NOMO-1 (cell line): ENCODE data around the gene RHCG.

ENCODE experiments used
- DNase-seq, 2 experiments: peaks; one replicate each; lab custom pipeline; 2025; ENCODE audit not compliant: unreplicated experiment in 2 of 2; lab: John Stamatoyannopoulos, UW

RHCG gene

DNA sequence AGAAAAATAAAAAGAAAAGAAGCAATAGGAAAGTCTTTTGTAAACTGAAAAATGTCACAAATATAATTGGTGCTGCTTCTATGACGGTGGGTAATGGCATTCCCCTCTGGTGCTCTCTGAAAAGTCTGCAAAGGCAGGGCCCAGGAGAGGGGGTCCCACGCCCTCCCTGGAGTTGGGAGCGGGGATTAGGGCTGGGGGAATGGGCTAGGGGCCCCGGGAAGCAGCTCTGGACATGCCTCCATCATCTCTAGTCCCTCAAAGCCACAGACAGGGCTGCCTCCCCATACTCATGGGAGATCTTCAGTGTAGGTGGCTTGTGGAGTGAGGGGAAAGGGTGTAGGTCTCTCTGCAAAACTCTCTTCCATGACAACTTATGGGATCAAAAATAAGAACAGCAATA is 7.8 kb upstream of the RHCG start:
- DNase-seq: no peak

DNA sequence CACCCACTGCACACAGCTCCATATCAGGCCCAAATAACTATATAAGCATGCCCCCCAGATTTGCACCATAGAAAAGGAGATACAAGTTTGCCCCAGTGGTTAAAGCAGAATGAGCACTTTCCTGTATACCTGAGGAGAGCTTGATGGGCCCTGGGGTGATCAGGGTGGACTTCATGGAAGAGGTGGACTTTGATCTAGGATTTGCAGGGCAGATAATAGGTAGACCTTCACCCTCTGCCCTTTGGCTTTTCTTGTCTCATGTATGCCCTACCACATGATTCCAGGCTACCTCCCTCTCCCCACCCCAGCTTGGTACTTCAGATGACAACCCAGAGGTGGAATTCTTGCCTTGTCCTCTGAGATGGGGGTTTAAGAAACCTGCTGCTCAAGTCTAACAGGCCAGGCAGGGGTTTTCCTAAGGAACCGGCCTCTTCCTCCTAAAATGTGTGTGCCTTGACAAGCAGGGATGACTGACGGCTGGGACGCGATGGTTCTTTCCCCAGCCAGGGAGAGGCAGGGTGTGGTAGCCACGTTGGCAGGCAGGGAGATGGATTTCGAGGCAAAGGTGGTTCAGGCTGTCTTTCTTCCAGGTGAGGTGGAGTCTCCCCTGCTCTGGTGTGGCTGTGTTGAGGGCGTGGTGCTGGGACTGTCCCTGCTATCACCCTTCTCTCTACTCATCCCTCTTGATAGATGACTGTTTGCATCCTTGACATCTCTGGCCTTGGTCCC is 6.6 kb upstream of the RHCG start:
- no peak for DNase-seq

DNA sequence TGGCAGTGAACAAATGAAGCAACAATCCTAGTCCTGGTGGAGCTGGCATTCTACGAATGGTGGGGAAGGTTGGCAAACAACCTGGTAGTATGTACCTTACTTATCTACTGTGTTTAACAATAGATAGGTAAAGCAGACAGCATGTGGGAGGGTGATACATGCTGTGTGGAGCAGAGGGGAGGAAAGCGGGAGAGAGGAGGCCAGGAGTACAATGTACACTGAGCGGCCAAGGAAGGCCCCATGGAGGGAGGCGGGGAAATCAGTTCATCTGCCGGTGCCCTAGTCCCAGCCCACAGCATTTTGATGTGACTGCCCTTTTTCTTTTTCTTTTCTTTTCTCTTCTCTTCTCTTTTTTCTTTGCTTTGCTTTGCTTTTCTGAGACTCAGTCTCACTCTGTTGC is 5.3 kb upstream of the RHCG start:
- DNase-seq: no peak

DNA sequence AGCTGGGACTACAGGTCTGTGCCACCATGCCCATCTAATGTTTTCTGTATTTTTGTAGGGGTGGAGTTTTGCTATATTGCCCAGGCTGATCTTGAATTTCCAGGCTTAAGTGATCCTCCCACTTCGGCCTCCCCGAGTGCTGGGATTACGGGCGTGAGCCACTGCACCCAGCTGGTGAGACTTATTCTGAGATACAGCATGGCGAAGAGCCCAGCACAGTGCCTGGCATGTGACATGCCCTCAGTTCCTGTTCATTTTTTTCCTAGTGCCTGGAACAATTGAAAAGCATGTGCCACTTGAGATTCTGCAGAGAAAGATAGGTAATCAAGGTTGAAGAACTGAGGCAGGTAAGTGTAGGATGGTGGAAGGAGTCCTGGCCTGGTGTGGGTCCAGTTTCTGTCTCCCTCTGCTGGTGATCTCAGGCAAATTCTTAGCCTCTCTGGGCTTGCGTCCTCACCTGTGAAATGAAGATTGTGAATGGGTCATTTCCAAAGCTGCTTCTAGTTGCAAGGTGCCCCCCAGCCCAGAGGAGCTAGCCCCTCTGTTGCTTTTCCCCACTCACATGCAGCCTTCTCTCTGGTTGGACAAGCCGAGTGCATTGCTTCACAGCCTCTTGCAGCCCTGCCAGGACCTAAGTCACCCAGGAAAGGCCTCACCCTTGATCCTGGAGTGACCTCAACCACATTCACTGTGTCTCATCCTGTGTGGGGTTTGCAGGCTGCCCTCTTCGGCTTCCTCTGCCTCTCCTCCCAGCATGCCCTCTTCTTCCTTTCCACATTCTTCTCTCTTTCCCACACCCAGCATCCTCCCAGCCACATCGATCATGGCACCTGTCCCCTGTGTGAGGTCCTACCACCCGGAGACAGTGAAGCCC is 4.3 kb upstream of the RHCG start:
- DNase-seq: no peak

DNA sequence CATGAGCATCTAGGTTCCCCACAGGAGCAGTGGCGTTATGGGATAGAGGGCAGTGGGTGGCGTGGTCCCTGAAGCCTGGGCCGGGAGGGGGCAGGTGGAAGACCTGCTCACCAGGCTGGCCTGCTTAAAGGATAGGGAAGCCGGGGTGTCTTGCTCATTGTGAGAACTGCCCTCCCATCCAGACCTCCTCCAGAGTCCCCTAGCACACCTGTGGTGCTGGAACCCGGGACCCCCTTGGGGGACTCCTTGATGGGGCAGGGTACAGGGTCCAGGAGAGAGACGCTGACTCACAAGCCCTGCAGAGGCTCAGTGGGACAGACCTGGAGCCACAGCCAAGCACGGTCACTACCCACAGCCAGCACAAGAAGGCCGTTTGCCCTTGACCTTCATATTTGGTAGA is 2.8 kb upstream of the RHCG start:
- no peak for DNase-seq

DNA sequence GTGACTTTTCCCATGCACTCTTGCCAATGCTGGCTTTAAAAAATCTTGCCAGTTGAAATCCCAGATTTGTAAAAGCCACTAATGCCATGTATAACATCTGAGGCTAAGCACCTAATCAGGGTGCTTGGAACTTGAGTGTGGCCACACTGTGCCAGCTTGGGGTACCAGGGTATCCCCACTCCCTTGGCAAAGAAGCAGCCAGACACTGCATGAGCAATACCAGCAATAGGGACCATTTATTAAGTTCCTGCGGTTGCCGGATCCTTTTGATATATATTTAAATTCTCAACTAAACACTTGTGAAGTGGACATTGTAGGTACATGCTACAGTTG is 2.2 kb upstream of the RHCG start:
- no peak for DNase-seq

DNA sequence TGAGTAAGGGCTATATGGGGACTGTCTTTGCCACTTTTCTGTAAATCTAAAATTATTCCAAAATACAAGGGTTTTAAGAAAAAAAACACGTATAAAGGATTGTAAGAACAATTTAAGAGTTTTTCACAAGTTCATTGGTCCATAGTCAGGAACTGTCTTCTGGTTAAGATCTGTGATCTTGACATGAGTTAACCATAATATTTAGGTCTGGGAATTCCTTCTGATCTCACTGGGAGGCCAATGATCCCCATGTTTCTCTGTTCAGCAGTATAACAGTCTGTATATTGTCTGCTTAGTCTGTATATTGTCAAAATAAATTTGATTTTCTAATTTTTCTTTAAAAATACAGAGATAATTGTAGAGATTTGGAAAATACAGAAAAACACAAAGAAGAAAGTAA is 848 bp upstream of the RHCG start:
- no peak for DNase-seq

DNA sequence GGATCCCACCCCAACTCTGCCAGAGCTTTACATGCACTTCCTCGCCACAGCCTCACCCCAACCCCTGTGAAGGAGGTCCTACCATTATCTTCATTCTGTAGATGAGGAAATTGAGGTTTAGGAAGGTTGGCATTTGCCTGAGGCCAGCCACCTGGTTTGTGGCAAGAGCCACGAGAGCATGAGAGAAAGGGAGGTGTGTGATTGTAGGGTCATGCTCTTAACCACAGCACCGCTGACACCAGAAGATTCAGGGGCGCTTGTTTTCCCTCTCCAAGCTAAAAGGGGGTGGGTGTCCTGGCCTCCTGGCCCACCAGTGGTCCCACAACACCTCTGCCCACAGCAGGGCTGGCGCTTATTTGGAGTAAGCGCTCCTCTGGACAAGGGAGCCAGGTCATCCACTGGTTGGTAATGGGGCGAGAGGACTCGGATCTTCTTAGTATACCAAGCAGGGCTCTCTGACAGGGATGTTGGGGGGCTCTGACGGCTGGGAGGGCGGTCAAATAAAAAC is 691 bp downstream of the RHCG start:
- no peak for DNase-seq

DNA sequence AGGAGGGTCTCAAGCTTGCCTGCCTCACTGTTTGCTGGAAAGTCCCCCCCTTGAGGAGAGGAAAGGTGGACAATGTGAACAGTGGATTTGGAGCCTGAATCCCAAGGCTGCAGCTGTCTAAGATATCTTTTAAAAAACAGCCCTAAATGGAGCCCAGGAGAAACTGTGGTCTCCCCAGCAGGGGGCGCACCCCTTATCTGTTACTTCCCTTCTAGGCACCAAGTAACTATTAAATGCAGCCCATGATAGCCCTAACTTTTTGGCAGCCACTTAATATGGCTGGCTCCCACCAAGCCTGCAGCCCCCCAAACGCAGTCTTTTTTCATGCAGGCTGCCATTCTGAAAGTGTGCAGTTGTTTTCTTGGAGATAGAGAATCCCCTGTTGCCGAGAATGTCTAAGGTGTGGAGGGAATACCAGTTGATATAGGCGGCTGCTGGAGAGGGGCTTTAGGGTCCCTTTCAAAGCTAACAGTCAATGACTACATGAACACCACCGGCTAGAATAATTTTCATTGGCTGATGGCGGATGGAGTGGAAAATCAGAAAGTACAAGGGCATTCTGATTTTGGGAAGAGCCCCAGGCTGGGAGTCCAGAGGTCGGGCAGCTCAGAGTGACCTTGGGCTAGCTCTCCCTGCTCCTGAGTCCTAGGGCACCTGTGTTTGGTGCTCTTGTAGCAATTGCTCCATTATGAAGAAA is 1.3 kb downstream of the RHCG start:
- peak in 1 of 2 experiments; percentile 12 for DNase-seq

DNA sequence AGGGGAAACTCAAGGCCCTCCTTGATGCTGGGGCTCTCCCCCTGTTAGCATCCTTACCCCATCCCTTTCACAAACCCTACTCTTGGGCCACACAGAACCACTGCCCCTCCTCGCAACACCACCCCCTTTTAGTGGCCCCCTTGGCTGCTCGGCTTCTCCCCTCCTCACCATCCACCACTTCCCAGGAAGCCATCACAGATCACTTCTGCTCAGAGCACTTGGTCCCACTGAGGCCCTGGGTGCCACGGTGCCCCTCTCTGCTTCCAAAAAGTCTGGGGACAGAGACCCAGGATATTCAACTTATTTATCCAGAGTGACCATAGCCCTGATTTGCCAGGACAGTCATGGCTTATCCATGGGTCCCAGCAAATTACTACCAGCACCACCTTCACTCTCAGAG is 2.4 kb downstream of the RHCG start:
- DNase-seq: no peak

DNA sequence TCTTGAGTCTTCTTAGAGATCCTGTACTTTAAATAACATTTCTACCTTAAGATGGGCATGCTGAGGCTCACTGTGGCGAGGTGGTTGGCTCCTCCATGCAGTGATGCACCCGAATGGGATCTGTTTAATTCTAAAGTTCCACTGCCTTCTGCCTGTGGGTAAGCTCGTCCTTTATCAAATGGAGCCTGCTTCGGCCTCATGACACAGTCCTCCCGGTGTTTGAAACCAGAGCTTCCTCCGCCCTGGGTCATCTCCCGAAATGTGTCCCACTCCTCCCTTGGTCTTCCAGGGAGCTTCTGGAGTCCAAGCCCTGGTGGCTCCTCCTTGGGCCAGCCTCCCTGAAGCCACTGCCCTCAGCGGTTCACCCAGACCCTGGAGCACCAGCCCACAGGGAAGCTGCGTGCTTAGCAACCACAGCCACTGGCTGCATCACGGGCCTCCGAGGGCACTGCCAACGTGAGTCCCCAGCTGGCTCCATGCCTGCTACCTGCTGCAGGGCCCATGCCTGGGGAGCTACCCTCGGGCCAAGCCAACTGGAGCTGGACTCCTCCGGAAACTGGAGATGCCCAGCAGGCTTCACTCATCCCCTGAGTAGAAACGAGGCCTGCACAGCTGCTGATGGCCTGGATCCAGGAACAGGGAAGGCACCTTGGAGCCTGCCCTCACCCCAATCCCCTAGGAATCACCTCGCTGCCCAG is 3.3 kb downstream of the RHCG start:
- DNase-seq: no peak

DNA sequence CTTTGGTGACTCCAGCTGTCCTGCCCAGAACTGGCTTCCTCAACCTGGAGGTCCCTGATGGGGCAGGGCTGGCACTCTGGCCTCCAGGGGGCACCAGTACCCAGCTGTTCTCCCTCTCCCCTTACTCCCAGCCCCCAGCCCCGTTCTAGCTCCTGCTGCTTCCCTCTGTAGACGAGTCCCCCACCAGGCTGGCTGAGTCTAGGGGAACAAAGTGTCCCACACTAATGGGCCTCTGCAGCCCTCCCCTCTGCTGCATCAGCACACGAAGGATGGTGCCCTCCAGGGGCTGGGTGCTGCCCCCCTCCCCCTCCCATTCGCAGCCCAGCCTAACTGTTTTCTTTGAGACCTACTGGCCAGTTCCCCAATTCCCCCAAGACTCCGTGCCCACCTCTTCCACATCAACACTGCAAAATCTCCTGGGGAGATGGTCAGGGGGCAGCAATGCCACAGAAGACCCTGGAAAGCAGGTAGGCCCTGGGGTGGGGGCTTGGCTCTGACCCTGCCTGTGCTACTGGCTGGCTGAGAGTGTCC is 4.2 kb downstream of the RHCG start:
- DNase-seq: no peak

DNA sequence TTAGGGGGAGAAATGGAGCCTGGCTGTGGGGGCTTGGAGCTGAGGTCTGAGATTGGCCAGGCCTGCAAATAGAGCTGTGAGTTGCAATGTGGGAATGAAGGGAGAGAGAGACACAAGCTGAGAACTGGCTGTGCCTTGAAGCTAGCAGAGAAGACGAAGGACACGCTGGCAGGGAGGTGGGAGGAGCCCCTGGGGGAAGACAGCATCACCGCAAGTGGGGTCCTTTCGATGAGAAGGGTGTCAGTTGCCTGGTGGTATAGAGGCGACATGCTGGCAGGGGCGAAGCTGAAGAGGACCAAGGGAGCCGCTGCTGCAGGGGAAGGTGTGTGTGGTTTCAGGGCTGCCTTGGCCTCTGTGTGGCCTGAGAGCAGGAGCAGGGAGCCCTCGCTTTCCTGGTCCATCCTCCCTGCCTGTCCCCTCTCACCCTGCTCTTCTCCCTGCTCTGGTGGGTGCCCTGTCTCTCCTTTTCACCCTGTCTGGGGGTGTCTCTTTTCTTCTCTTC is 5.5 kb downstream of the RHCG start:
- DNase-seq: no peak

DNA sequence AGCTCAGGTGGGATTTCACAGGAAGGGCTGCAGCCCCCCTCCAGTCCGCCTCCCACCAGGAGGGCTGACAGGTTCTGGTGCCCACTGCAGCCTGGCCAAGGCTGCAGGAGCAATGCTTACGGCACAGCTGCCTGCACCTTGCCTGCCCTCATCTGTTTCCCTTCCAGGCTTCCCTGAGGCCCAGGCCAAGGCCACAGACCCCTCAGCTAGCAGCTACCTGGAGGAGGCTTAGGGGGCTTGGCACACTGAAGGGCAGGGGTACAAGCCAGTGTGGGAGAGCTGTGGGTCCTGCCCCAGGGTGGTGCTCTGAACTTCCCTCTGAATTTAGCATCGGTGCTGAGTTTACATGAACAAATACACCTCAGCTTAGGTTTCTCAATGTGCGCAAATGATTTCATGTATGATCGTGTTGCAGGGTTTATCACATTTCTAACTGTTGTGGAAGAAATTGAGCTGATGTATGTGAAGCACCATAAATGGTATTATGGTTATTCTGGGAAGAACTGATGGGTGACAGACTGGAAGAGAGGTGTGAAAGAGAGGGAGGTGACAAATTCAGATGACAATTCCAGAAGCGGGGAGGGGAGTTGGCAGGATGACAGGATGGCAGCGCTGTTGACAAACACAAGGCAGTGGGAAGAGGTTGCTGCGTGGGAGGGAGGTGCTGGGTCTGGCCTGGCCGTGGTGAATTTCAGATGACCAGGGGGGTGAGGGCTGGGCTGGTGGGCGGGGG is 6.1 kb downstream of the RHCG start:
- no peak for DNase-seq

DNA sequence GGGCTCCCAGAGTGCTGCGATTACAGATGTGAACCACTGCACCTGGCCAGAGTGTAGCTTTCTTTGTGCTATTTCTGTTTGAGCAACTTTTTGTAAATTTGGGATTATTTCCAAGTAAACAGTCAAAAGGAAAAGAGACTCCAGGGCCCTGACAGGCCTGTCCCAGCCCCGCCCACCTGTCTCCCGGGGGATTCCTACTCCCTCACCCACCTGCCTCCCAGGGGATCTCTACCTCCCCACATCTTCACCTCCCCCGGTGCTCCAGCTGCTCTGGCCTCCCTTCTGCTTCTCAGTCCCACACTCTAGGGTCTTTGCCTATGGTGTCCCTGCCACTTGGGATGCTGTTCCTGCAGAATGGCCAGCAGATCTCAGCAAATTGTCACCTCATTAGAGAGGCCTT is 7.0 kb downstream of the RHCG start:
- DNase-seq: no peak

DNA sequence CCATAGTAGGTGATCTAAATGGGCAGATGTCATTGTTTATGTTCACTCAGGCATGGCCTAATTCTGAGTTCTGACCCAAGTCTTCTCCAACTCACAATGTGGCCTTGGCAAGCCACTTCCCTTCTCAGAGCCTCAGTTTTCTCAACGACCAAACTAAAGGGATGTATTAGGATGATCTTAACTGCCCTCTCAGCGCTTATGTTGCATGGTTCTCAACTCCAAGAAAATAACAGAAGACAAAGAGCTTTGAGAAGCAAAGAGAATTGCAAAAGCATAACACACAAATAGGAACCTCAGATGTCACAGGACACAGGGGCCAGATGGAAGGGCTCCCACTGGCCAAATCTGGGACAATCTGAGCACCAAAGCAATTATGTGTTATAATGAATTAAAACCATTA is 8.6 kb downstream of the RHCG start:
- no peak for DNase-seq

DNA sequence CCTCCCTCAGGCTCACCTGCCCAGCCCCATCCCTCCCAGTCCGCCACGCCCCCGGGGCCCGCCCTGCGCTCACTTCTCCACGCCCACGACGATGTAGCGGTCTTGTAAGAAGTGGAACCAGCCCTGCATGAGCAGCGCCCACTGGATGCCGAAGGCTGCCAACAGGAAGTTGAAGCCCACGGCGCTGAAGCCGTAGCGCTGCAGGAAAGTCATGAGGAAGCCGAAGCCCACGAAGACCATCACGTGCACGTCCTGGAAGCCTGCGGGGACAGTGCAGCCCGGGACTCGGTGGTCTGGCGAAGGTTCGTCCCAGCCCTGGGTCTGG is 9.7 kb downstream of the RHCG start:
- DNase-seq: peak; percentile 35 to 41

DNA sequence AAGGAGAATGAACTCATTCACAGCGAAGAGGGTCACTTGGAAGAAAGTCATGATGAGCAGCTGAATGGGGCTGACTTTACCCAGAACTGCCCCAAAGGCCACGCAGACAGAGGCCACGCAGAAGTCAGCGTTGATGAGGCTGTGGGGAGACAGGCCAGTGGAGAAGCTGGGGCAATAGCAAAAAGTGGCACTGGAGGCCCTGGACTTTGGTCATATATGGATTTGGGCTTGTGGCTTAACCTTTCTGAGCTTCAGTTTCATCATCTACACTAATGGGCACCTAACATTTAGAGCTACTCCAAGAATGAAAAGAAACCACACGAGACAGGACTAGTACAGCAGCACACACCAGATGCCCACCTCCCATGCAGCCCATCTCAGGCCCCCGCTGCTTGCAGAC is 13.3 kb downstream of the RHCG start:
- DNase-seq: no peak

DNA sequence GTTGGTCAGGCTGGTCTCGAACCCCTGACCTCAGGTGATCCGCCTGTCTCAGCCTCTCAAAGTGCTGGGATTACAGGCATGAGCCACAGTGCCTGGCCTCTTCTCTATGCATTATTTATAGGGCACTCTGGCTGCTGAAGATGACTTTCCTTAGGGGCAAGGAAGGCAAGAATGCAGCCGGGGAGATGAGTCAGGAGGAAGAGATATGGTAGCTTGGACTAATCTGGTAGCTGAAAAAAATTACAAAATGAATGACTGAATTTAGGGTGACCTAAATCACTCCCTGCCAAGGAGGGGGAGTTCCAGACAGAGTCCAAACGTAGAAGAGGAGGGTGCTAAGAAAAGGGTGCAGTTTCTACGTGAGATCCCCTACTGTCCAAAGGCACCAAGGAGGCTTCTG is 14.2 kb downstream of the RHCG start:
- no peak for DNase-seq

DNA sequence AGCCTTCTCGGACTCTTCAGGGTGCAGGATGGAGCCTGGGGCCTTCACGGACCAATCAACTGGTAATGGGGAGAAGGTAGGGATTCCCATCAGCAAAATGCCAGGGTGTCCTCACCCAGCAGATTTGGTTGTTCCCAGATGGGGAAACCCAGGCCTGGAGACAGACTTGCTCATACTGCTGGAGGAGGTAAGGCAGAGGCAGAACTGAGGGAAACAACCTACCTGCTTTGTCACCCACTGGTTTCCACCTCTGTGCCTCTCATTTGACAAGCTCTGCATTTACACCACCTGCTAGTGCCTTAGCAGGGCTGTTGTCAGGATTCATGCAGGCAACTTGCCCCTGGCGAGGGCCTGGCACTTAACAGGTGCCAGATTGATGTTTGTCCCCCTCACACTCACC is 15.9 kb downstream of the RHCG start:
- DNase-seq: no peak
